Central memory CD4-positive, alpha-beta T cell (primary cell): Measurements from ENCODE around the gene TMEM51.
A peak's percentile ranks its signal among the peaks of the same experiment; 100 is the strongest.

Source experiments
- DNase-seq: peaks from one replicate; pipeline ENCODE4 v3.0.0; 2022

TMEM51 gene

DNA sequence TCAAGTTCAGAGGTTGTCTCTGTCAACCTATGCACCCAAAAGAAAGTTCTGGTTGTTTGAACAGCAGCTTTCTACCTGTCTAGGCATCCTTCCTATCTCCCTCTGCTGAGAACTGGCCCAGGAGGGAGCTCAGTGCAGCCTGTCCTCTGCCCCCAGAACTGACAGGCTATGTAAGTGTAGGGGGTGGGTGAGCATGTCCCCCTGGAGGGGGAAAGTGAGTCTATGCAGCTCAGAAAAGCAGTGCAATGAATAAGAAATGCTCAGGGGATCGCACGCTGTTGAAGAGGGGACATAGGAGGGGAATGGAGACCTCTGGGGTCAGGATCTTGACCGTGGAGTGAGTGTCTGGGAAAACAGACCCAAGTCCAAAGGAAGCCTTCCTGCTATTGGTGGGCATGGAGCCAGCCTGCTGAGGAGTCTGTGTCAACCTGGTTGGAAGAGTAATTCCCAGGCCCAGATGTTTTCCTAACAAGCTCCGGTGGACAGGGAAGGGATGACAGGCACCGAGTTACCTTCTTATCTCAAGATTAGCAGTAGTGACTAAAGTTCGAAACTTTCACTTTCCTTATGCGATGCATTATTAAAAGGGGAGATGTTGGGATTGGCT lies 67.4 kb downstream of the TMEM51 start:
- DNase-seq, result no peak

GRCh38 chr1:15222653-15223303 lies 69.2 kb downstream of the TMEM51 start:
- no peak for DNase-seq

- DNase-seq, result no peak
These were observed 70.8 kb downstream of the TMEM51 start for GRCh38 chr1:15224259-15224869.

- DNase-seq, result no peak
These were observed 71.4 kb downstream of the TMEM51 start for GRCh38 chr1:15224974-15225373.

- no peak for DNase-seq
These were observed 71.9 kb downstream of the TMEM51 start for GRCh38 chr1:15225461-15225860.

- no peak for DNase-seq
These were observed 73.1 kb downstream of the TMEM51 start for GRCh38 chr1:15226388-15227255.

DNA sequence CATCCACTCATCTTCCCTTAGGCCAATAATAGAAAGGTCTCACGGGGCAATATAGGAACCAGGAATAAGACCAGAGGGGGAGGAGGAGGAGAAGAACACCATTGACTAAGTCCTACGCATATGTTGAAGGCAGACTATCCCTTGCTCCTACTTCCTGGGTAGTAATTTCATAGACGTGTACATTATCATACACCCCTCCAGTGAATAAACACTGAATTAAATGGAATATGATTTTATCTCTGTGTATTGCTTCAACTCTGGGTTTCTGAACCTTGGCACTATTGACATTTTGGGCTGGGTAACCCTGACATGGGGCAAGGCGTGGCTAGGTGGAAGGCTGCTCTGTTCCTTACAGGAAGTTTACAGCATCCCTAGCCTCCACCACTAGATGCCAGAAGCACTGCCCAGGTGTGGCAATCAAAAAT lies 76.2 kb downstream of the TMEM51 start:
- no peak for DNase-seq

- DNase-seq, result no peak
These were observed 78.2 kb downstream of the TMEM51 start for GRCh38 chr1:15231714-15232201.

GRCh38 chr1:15233689-15234088 lies 80.1 kb downstream of the TMEM51 start:
- no peak for DNase-seq

GRCh38 chr1:15236321-15236721 lies 82.8 kb downstream of the TMEM51 start:
- DNase-seq, result no peak

DNA sequence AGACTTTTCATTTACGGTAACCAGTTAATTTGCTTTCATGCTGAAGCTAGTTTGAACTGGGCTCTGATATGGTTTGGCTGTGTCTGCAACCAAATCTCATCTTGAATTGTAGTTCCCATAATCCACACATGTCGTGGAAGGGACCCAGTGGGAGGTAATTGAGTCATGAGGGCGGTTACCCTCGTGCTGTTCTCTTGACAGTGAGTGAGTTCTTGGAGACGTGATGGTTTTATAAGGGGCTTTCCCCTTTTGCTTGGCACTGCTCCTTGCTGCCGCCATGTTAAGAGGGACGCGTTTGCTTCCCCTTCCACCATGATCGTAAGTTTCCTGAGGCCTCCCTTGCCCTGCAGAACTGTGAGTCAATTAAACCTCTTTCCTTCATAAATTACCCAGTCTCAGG lies 83.2 kb downstream of the TMEM51 start:
- DNase-seq, result no peak

DNA sequence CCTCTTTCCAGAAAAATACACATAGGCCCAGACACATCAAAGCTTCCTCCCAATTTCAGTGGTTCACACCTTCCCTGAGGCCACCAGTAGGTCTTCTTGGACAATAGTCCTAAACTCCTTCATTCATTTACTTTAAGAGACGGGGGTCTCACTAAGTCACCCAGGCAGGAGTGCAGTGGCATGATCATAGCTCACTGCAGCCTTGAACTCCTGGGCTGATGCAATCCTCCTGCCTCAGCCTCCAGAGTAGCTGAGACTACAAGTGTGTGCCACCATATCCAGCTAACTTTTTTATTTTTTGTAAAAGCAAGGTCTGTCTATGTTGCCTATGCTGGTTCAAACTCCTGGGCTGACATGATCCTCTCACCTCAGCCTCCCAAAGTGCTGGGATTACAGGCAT lies 85.2 kb downstream of the TMEM51 start:
- DNase-seq, result no peak

GRCh38 chr1:15242766-15243165 lies 89.2 kb downstream of the TMEM51 start:
- DNase-seq, result no peak

- DNase-seq, result no peak
These were observed 89.9 kb downstream of the TMEM51 start for GRCh38 chr1:15243275-15244043.

GRCh38 chr1:15244813-15245212 lies 91.3 kb downstream of the TMEM51 start:
- DNase-seq, result no peak

GRCh38 chr1:15245593-15246360 lies 92.2 kb downstream of the TMEM51 start:
- no peak for DNase-seq

- no peak for DNase-seq
These were observed 93.5 kb downstream of the TMEM51 start, which contains the start of gene FHAD1 for GRCh38 chr1:15246960-15247614. TSS of gene FHAD1 (plus strand) at chr1:15247223. CDS start at chr1:15251785, 4,562 bp downstream.

DNA sequence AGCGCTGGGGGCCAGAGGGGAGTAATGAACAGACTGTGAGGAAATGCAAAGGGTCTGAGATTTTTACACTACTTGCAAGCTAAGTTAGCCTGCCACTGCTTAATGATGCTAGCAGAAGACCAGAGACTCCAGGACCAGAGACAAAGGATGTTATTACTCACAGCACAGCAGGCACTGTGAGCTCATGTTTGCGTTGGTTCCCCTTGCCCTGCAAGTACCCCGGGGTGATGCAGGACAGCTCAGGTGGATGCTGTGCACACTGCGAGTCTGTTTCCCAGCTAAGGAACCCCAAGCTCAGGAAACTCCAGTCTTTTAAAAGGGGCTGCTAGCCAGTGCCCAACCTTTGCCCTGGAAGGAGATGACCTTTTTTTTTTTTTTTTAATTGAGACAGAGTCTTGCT lies 94.7 kb downstream of the TMEM51 start:
- no peak for DNase-seq

DNA sequence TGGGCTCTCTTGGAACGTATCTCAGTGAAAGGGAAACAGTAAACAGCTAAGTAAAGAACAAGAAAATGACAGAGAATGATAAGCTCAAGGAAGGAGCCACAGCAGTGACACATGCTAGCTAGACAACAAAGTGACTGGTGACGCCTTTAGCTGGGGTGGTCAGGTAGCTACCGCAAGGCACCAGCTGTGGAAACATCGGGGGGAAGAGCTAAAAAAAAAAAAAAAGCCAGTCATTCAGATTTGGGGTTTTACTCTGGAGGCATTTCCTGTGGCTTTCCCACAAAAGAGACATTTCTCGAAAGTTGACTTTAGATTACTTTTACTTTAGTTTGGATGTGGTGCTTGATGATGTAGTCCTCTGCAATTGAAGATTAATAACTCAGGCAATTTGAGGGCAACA lies 95.5 kb downstream of the TMEM51 start:
- DNase-seq, result peak; percentile 61

- no peak for DNase-seq
These were observed 98.6 kb downstream of the TMEM51 start for GRCh38 chr1:15251857-15252835.
